Measurements from ENCODE around the gene GPHN.

Gene GPHN

GRCh38 chr14:66735853-66736252 is 227.9 kb downstream of the GPHN start:
- Histone ChIP-seq H3K4me3 (no peak overlapping the region), H3K27ac (no peak overlapping the region), H3K9ac (no peak overlapping the region), H3K4me1 (no peaks in the 10 kb centered on the region), H3K9me3 (replicated peaks in 1 of 11) (peaks cover 26 to 44% (median 36%) of the 10 kb centered on the region in 11 experiments), H3K4me2 (no peak overlapping the region), H4K20me1 (no peaks in the 10 kb centered on the region), H3K36me3 (peaks cover 0 to 14% (median 0%) of the 10 kb centered on the region in 11 experiments; a peak in 4 of 22 replicates), H3K27me3 (no peaks in the 10 kb centered on the region)
- no peak for TF ChIP-seq Cebpa-rat (IDR thresholded peaks at IDR 0.05)

DNA sequence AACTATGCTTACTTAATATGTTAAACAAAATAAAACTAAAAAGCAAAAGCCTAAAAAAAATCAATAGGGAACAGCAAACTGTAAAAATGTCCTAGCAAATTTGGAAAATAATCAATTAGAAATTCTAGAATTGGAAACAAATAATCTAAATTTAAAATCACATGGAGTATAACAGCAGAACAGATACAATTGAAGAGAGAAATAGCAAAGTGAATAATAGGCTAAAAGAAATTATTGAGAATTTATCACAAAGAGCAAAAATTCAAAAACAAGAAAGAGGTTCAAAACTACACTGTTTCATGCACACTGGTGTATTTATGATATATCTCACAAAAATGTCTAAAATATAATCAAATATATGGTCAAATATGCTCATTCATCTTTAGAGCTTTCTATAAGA is 231.9 kb downstream of the GPHN start:
- H4K20me1 ChIP-seq: no peaks in the 10 kb centered on the region
- no peak for TF ChIP-seq Cebpa-rat (IDR thresholded peaks at IDR 0.05)
- no peak overlapping the region for H3K27ac ChIP-seq
- H3K4me2 ChIP-seq: no peak overlapping the region
- peaks cover 3 to 24% (median 15%) of the 10 kb centered on the region in 11 experiments; a peak in 15 of 22 replicates for H3K9me3 ChIP-seq (replicated peaks in 1 of 11)
- H3K36me3 ChIP-seq: no peaks in the 10 kb centered on the region
- no peak overlapping the region for H3K9ac ChIP-seq
- H3K4me3 ChIP-seq: no peak overlapping the region
- H3K4me1 ChIP-seq: no peaks in the 10 kb centered on the region
- H3K27me3 ChIP-seq: no peaks in the 10 kb centered on the region

DNA sequence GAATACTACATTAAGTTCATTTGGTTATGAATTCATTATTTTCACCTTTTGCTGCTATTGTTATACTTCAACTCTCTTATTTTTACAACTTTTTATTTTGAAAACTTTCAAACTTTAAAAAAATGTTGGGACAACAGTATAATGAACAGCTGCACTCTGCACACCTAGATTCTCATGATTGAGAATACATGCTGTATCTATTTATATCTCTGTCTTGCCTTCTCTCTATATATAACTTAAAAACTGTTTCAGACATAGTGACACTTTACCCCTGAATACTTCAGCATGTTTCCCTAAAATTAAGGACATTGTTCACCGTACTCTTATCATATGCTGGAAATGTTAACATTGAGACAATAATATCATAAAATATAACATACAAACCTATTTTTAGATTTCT is 237.1 kb downstream of the GPHN start:
- Histone ChIP-seq H3K4me3 (no peak overlapping the region), H3K4me2 (no peak overlapping the region), H3K27me3 (no peaks in the 10 kb centered on the region), H3K4me1 (no peaks in the 10 kb centered on the region), H3K27ac (no peak overlapping the region), H3K9ac (no peak overlapping the region), H4K20me1 (no peaks in the 10 kb centered on the region; a peak in 1 of 22 replicates), H3K9me3 (replicated peaks in 1 of 11) (peaks cover 0 to 9% (median under 1%) of the 10 kb centered on the region in 11 experiments; a peak in 10 of 22 replicates), H3K36me3 (no peaks in the 10 kb centered on the region)
- TF ChIP-seq Cebpa-rat (IDR thresholded peaks at IDR 0.05): no peak

- Histone ChIP-seq H3K4me1 (no peaks in the 10 kb centered on the region), H3K36me3 (no peaks in the 10 kb centered on the region), H3K27me3 (no peaks in the 10 kb centered on the region), H3K4me2 (no peak overlapping the region), H3K9me3 (replicated peaks in 1 of 11) (no peaks in the 10 kb centered on the region; a peak in 1 of 22 replicates), H3K27ac (no peak overlapping the region), H3K4me3 (no peak overlapping the region), H4K20me1 (no peaks in the 10 kb centered on the region; a peak in 1 of 22 replicates), H3K9ac (no peak overlapping the region)
- TF ChIP-seq Cebpa-rat (IDR thresholded peaks at IDR 0.05): no peak
Measured at GRCh38 chr14:66746316-66747006, 238.5 kb downstream of the GPHN start.

- Histone ChIP-seq H3K9ac (no peak overlapping the region), H3K9me3 (replicated peaks in 1 of 11) (no peaks in the 10 kb centered on the region), H4K20me1 (no peaks in the 10 kb centered on the region; a peak in 1 of 22 replicates), H3K4me1 (no peaks in the 10 kb centered on the region), H3K4me2 (no peak overlapping the region), H3K4me3 (no peak overlapping the region), H3K27ac (no peak overlapping the region), H3K36me3 (no peaks in the 10 kb centered on the region), H3K27me3 (no peaks in the 10 kb centered on the region)
- no peak for TF ChIP-seq Cebpa-rat (IDR thresholded peaks at IDR 0.05)
Measured at GRCh38 chr14:66752109-66752508, 244.2 kb downstream of the GPHN start.

DNA sequence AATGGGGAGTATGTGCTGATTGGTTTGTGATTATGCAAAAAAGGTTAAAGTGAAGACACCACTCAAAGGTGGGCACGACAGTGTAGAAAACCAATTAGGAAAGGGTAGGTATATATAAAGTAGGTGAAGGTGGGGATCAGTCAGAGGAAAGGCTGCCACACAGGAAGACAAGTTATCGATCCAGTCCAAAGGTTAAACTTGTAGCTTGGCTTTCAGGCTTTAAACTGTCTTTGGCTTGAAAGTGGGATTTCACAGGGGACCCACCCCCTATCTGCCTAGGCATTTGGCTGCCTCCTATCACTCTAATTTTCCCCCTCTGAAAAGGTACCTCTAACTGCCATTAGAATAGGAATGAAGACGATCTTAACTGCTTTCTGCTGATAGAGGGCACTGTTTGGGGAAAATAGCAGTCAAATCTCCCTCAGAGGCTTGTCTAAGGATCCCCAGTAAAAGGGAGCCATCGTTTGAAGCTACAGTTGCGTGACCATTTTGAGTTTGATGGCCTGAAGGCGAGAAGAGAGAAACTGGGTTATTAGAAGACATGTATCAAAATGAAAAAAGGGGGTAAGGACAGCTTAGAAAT is 250.2 kb downstream of the GPHN start:
- H3K4me1 ChIP-seq: no peaks in the 10 kb centered on the region
- H3K9ac ChIP-seq: no peak overlapping the region
- H3K36me3 ChIP-seq: no peaks in the 10 kb centered on the region
- no peak overlapping the region for H3K27ac ChIP-seq
- H4K20me1 ChIP-seq: no peaks in the 10 kb centered on the region
- no peaks in the 10 kb centered on the region for H3K27me3 ChIP-seq
- H3K4me3 ChIP-seq: no peak overlapping the region
- H3K9me3 ChIP-seq (replicated peaks in 1 of 11): no peaks in the 10 kb centered on the region
- TF ChIP-seq Cebpa-rat (IDR thresholded peaks at IDR 0.05): no peak
- H3K4me2 ChIP-seq: no peak overlapping the region

- no peak overlapping the region for H3K4me3 ChIP-seq
- H3K27ac ChIP-seq: no peak overlapping the region
- no peak for TF ChIP-seq Cebpa-rat (IDR thresholded peaks at IDR 0.05)
- H4K20me1 ChIP-seq: no peaks in the 10 kb centered on the region
- H3K4me1 ChIP-seq: no peaks in the 10 kb centered on the region
- H3K36me3 ChIP-seq: no peaks in the 10 kb centered on the region
- H3K9me3 ChIP-seq (replicated peaks in 1 of 11): no peaks in the 10 kb centered on the region
- H3K27me3 ChIP-seq: no peaks in the 10 kb centered on the region
- H3K4me2 ChIP-seq: no peak overlapping the region
- no peak overlapping the region for H3K9ac ChIP-seq
Measured at GRCh38 chr14:66772146-66772545, 264.2 kb downstream of the GPHN start.

GRCh38 chr14:66782853-66783252 is 274.9 kb downstream of the GPHN start:
- H3K9me3 ChIP-seq (replicated peaks in 1 of 11): no peaks in the 10 kb centered on the region
- no peak for TF ChIP-seq Cebpa-rat (IDR thresholded peaks at IDR 0.05)
- no peak overlapping the region for H3K9ac ChIP-seq
- no peak overlapping the region for H3K4me2 ChIP-seq
- no peaks in the 10 kb centered on the region for H3K4me1 ChIP-seq
- no peaks in the 10 kb centered on the region for H3K27me3 ChIP-seq
- no peaks in the 10 kb centered on the region for H3K36me3 ChIP-seq
- no peak overlapping the region for H3K4me3 ChIP-seq
- no peaks in the 10 kb centered on the region for H4K20me1 ChIP-seq
- no peak overlapping the region for H3K27ac ChIP-seq

DNA sequence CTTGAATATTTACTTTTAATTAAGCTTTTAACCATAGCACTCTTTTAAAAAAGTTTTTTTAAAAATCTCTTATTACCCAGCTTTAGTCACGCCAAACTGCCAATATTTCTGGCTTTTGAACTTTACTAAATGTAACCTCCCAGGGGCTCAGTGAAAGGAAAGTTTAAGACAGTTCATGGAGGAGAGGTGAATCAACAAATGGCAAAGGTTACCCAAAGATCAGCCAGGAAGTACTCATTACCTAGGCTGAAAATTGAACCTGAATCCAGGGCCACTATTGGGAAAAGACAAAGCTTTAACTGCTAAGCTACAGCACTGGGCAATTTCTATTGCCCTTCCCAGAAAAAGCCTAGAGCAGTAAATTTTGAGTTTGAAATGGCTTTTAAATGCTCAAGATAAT is 282.2 kb downstream of the GPHN start:
- Histone ChIP-seq H3K36me3 (0 out of 22 replicates have a peak, but pooled peaks cover 0 to 9% (median 0%) of the 10 kb centered on the region in 11 experiments), H3K27ac (no peak overlapping the region), H3K9ac (no peak overlapping the region), H3K4me2 (no peak overlapping the region), H3K9me3 (replicated peaks in 1 of 11) (peaks cover 20 to 39% (median 26%) of the 10 kb centered on the region in 11 experiments; a peak in 21 of 22 replicates), H3K4me3 (no peak overlapping the region), H3K4me1 (no peaks in the 10 kb centered on the region), H3K27me3 (no peaks in the 10 kb centered on the region), H4K20me1 (no peaks in the 10 kb centered on the region)
- no peak for TF ChIP-seq Cebpa-rat (IDR thresholded peaks at IDR 0.05)

DNA sequence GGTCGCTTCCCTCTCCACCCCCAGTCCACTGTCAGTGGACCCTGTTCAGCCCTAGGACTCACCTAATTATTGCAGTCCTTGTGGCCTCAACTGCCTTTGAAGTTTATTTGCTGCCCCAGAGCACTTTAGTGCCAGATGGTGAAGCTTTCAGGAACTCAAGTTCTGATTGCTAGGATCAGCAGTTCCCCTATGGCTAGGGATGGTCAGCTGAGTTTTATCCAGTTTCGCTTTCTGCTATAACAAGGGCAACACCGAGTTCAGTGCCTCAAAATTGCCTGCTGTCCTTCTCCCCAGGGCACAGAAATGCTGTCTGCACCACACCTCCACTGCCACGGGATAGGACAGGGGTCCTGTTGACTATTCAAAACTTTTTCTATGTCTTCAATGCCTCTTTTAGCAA is 295.0 kb downstream of the GPHN start:
- Histone ChIP-seq H3K4me1 (no peaks in the 10 kb centered on the region), H4K20me1 (no peaks in the 10 kb centered on the region), H3K9me3 (replicated peaks in 1 of 11) (peaks cover 35 to 64% (median 52%) of the 10 kb centered on the region in 11 experiments), H3K27ac (no peak overlapping the region), H3K4me2 (no peak overlapping the region), H3K27me3 (no peaks in the 10 kb centered on the region), H3K9ac (no peak overlapping the region), H3K36me3 (peaks cover 0 to 14% (median 3%) of the 10 kb centered on the region in 11 experiments; a peak in 8 of 22 replicates), H3K4me3 (no peak overlapping the region)
- TF ChIP-seq Cebpa-rat (IDR thresholded peaks at IDR 0.05): no peak
